ENCODE data around the gene DENND1A.
"Not testable (repeated sequence)": the region's sequence is repeated elsewhere in the genome, so short reads cannot be mapped to it uniquely, and the experiment has no call there.

Gene DENND1A

DNA sequence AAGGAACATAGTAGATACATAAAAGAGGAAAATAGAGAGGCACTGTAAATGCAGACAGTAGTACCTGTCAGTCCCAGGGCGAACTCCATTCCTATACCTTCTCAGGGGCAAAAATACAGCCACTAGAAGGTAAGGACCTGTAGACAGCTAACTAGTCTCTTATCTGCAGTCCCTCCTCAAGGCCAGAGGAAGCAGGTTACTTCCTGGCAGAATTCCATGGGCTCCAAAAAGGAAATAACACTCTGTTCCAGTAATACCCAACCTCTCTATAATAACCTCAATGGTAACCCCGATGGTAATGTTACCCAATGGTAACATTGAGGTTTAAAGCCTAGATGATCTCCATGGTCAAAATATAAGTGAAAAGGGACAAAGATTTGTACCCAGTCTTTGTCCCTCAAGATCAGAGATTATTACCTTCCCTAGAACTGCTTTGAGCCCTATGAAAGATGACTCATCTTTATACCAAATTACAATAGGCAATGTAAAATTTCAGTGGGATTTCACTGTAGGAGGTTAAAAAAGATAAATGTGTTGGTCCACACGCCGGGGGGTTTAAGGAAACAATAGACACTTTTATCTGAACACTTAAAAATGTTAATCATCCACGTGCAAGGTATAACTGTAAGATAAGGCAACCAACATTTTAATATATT is 113.0 kb downstream of the DENND1A start:
- Histone ChIP-seq H3K36me3 (ENCODE audit: control insufficient read depth in 2 of 2, insufficient read depth in 2 of 2, low read length in 2 of 2) (no peaks in the 10 kb centered on the region), H3K9me3 (ENCODE audit: control insufficient read depth in 2 of 2, low read length in 2 of 2) (no peaks in the 10 kb centered on the region), H3K4me1 (ENCODE audit: control insufficient read depth, insufficient read depth, low read length) (no peaks in the 10 kb centered on the region), H3K4me3 (ENCODE audit: low read length in 2 of 2) (no peak overlapping the region), H3K9ac (ENCODE audit: low read length in 2 of 2) (no peak overlapping the region), H3K27ac (ENCODE audit: low read length) (no peak overlapping the region), H3K27me3 (ENCODE audit: control insufficient read depth in 1 of 2, insufficient read depth in 2 of 2, low read length in 2 of 2) (no peaks in the 10 kb centered on the region)

DNA sequence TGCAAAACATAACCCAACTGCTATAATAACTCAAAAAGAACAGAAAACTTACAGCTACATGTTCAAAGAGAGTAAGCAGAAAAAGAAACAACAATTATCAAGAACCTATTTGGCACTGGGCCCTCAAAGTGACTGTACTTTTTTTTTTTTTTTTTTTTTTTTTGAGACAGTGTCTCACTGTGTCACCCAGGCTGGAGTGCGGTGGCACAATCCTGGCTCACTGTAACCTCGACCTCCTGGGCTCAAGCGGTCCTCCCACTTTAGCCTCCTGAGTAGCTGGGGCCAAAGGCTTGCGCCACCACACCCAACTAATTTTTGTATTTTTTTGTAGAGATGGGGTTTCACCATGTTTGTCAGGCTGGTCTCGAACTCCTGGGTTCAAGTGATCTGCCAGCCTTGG is 114.1 kb downstream of the DENND1A start:
- not testable (repeated sequence) for H3K27me3 ChIP-seq (ENCODE audit: control insufficient read depth in 1 of 2, insufficient read depth in 2 of 2, low read length in 2 of 2); H3K9ac ChIP-seq (ENCODE audit: low read length in 2 of 2)

DNA sequence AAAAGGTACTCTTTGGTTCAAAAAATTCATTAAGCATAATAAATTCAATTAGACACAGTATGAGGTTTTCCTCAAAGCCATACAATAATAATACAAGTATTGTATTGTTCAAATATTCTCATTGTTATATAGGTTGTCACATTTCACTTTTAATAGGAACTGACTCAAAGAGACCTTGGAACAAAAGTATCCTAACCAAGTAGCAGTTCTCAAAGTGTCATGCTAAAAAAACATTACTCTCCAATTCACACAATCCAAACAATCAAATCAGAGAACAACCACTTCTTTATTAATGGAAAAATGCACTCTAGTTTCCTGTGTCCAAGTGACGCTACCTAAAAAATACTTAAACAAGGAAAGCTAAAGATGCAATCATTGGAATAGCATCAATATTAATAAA is 115.4 kb downstream of the DENND1A start:
- Histone ChIP-seq H3K9ac (ENCODE audit: low read length in 2 of 2) (no peak overlapping the region), H3K36me3 (ENCODE audit: control insufficient read depth in 2 of 2, insufficient read depth in 2 of 2, low read length in 2 of 2) (no peaks in the 10 kb centered on the region), H3K27me3 (ENCODE audit: control insufficient read depth in 1 of 2, insufficient read depth in 2 of 2, low read length in 2 of 2) (no peaks in the 10 kb centered on the region), H3K27ac (ENCODE audit: low read length) (no peak overlapping the region), H3K4me3 (ENCODE audit: low read length in 2 of 2) (no peak overlapping the region), H3K4me1 (ENCODE audit: control insufficient read depth, insufficient read depth, low read length) (no peaks in the 10 kb centered on the region), H3K9me3 (ENCODE audit: control insufficient read depth in 2 of 2, low read length in 2 of 2) (no peaks in the 10 kb centered on the region)

More for the DNA sequence above, 114.1 kb downstream of the DENND1A start:
- H3K9me3 ChIP-seq (ENCODE audit: control insufficient read depth in 2 of 2, low read length in 2 of 2); H3K36me3 ChIP-seq (ENCODE audit: control insufficient read depth in 2 of 2, insufficient read depth in 2 of 2, low read length in 2 of 2); H3K27ac ChIP-seq (ENCODE audit: low read length); H3K4me3 ChIP-seq (ENCODE audit: low read length in 2 of 2); H3K4me1 ChIP-seq (ENCODE audit: control insufficient read depth, insufficient read depth, low read length): not testable (repeated sequence)

DNA sequence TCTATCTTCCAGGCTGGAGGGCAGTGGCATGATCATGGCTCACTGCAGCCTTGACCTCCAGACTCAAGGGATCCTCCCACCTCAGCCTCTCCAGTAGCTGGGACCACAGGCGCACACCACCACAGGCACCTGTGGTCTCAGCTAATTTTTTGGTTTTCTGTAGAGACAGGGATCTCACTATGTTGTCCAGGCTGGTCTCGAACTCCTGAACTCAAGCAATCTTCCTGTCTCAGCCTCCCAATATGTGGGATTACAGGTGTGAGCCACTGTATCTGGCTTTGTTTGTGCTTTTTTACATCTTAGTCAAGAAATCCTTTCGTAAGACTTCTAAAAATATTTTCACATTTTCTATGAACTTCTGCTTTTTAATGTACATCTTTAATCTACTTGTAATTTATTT is 116.9 kb downstream of the DENND1A start:
- H3K9ac ChIP-seq (ENCODE audit: low read length in 2 of 2): no peak overlapping the region
- no peaks in the 10 kb centered on the region for H3K9me3 ChIP-seq (ENCODE audit: control insufficient read depth in 2 of 2, low read length in 2 of 2)
- H3K4me3 ChIP-seq (ENCODE audit: low read length in 2 of 2): no peak overlapping the region
- no peaks in the 10 kb centered on the region for H3K27me3 ChIP-seq (ENCODE audit: control insufficient read depth in 1 of 2, insufficient read depth in 2 of 2, low read length in 2 of 2)
- H3K27ac ChIP-seq (ENCODE audit: low read length): no peak overlapping the region
- no peaks in the 10 kb centered on the region for H3K4me1 ChIP-seq (ENCODE audit: control insufficient read depth, insufficient read depth, low read length)
- no peaks in the 10 kb centered on the region for H3K36me3 ChIP-seq (ENCODE audit: control insufficient read depth in 2 of 2, insufficient read depth in 2 of 2, low read length in 2 of 2)

DNA sequence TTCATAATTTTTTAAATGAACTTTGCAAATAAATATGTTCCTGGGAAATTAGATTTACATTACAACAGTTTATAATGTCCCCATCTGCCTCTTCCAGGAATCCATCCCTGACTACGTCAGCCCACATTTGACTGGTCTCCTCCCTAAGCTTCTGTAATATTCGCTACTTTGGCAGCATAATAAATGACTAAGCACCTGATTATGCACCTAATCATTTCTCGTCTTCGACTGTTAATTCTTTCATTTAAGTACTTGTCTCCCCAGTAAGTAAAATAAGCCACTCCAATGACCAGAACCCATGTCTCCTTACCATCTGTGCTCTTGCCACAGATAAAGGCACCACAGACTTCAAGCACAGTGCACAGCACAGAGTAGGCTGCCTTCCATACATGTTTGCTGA is 122.7 kb downstream of the DENND1A start:
- H3K9ac ChIP-seq (ENCODE audit: low read length in 2 of 2): no peak overlapping the region
- H3K9me3 ChIP-seq (ENCODE audit: control insufficient read depth in 2 of 2, low read length in 2 of 2): no peaks in the 10 kb centered on the region
- H3K27me3 ChIP-seq (ENCODE audit: control insufficient read depth in 1 of 2, insufficient read depth in 2 of 2, low read length in 2 of 2): no peaks in the 10 kb centered on the region
- no peaks in the 10 kb centered on the region for H3K36me3 ChIP-seq (ENCODE audit: control insufficient read depth in 2 of 2, insufficient read depth in 2 of 2, low read length in 2 of 2)
- no peaks in the 10 kb centered on the region for H3K4me1 ChIP-seq (ENCODE audit: control insufficient read depth, insufficient read depth, low read length)
- no peak overlapping the region for H3K4me3 ChIP-seq (ENCODE audit: low read length in 2 of 2)
- no peak overlapping the region for H3K27ac ChIP-seq (ENCODE audit: low read length)

DNA sequence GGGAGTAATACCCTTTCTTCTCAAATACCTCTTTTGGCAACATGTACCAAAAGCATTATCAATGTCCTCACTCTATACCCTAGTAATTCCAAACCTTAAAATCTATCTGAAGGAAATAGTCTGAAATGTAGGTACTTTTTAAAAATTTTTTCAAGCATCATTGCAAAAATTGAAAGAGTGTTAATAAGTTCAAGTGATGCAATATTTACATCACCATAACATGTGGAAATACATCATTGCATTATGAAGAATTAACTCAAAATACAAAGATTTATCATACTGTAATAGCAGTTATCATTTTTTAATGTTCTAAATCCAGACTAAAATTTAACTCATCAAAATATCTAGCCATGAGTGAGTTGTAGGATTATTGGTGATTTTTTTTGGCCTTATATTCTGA is 123.1 kb downstream of the DENND1A start:
- H3K4me1 ChIP-seq (ENCODE audit: control insufficient read depth, insufficient read depth, low read length): no peaks in the 10 kb centered on the region
- no peaks in the 10 kb centered on the region for H3K36me3 ChIP-seq (ENCODE audit: control insufficient read depth in 2 of 2, insufficient read depth in 2 of 2, low read length in 2 of 2)
- H3K9ac ChIP-seq (ENCODE audit: low read length in 2 of 2): no peak overlapping the region
- H3K27ac ChIP-seq (ENCODE audit: low read length): no peak overlapping the region
- H3K4me3 ChIP-seq (ENCODE audit: low read length in 2 of 2): no peak overlapping the region
- no peaks in the 10 kb centered on the region for H3K9me3 ChIP-seq (ENCODE audit: control insufficient read depth in 2 of 2, low read length in 2 of 2)
- no peaks in the 10 kb centered on the region for H3K27me3 ChIP-seq (ENCODE audit: control insufficient read depth in 1 of 2, insufficient read depth in 2 of 2, low read length in 2 of 2)

DNA sequence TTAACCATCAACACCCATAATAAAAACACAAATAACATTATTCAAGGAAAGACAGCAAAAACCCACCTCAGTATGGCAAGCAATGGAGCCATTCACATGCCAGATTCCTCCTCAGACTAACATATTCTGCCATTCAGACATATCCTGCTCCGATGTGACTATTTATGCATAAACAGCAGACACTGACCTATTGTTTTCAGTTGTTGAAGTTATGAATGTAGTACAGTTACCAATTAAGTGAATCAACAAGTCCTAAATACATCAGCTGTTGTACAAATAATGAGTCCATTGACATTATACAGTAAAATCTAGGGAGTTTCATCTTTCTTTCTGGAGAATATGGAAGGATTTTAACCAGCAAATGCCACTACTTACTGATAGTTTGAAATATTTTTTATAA is 131.7 kb downstream of the DENND1A start:
- Histone ChIP-seq H3K27ac (ENCODE audit: low read length) (no peak overlapping the region), H3K4me1 (ENCODE audit: control insufficient read depth, insufficient read depth, low read length) (no peaks in the 10 kb centered on the region), H3K27me3 (ENCODE audit: control insufficient read depth in 1 of 2, insufficient read depth in 2 of 2, low read length in 2 of 2) (no peaks in the 10 kb centered on the region), H3K4me3 (ENCODE audit: low read length in 2 of 2) (no peak overlapping the region), H3K9me3 (ENCODE audit: control insufficient read depth in 2 of 2, low read length in 2 of 2) (no peaks in the 10 kb centered on the region), H3K36me3 (ENCODE audit: control insufficient read depth in 2 of 2, insufficient read depth in 2 of 2, low read length in 2 of 2) (no peaks in the 10 kb centered on the region), H3K9ac (ENCODE audit: low read length in 2 of 2) (no peak overlapping the region)

DNA sequence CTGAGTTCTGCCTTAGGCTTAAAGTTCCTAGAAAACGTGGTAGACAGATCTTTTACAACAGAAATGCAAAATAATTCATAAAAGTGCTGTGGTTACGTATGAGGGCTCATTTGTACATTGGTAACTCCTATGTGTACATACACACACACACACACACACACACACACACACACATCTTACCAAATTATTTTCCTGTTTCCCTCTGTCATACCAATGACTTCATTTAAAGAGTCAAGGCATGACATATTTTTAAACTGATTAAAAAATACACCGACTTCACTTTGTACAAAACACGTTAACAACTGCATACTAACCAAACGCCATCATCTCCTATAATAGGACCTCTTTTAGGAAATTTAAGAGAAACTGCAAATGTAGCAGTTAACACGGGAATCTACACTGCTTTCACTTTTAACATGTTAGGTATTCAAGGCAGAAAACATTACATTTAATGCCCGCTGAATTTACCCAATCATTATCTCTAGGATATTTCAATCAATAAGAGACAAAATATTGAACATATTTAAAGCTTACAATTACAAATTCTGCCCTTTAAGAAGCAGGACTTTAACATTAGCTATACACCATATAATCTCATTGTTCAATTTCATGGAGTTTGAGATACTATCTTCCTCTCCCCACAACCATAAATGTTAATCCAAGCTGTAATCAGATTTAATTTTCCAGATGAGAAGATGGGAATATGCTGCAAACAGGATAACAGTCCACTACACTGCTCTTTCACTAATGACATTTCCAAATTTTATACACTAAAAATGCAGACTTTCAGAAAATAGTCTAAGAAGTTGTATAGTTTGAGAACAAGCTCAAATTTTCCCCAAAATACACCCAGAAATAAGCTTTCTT is 133.1 kb downstream of the DENND1A start:
- Histone ChIP-seq H3K36me3 (ENCODE audit: control insufficient read depth in 2 of 2, insufficient read depth in 2 of 2, low read length in 2 of 2) (no peaks in the 10 kb centered on the region), H3K4me3 (ENCODE audit: low read length in 2 of 2) (no peak overlapping the region), H3K9ac (ENCODE audit: low read length in 2 of 2) (no peak overlapping the region), H3K27ac (ENCODE audit: low read length) (no peak overlapping the region), H3K4me1 (ENCODE audit: control insufficient read depth, insufficient read depth, low read length) (no peaks in the 10 kb centered on the region), H3K27me3 (ENCODE audit: control insufficient read depth in 1 of 2, insufficient read depth in 2 of 2, low read length in 2 of 2) (no peaks in the 10 kb centered on the region), H3K9me3 (ENCODE audit: control insufficient read depth in 2 of 2, low read length in 2 of 2) (no peaks in the 10 kb centered on the region)

DNA sequence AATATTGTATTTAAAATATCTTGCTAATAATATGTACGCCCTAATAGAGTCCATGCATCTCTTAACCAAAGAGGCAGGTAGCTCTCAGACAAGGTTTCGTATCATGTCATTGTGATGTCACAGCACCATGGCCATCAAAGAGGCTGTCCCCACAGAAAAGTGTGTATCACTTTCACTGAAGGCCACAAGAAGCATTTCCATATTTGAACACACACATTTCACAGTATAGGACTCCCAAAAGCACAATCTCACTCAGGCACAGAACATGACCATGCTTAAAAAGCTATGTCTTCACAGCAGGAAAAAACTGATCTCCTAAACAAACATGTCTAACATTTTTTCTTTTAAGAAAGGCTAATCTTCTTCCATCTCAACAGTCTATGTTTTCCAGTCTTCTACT is 133.8 kb downstream of the DENND1A start:
- H3K4me1 ChIP-seq (ENCODE audit: control insufficient read depth, insufficient read depth, low read length): no peaks in the 10 kb centered on the region
- no peak overlapping the region for H3K27ac ChIP-seq (ENCODE audit: low read length)
- H3K27me3 ChIP-seq (ENCODE audit: control insufficient read depth in 1 of 2, insufficient read depth in 2 of 2, low read length in 2 of 2): no peaks in the 10 kb centered on the region
- no peaks in the 10 kb centered on the region for H3K9me3 ChIP-seq (ENCODE audit: control insufficient read depth in 2 of 2, low read length in 2 of 2)
- H3K4me3 ChIP-seq (ENCODE audit: low read length in 2 of 2): no peak overlapping the region
- no peaks in the 10 kb centered on the region for H3K36me3 ChIP-seq (ENCODE audit: control insufficient read depth in 2 of 2, insufficient read depth in 2 of 2, low read length in 2 of 2)
- no peak overlapping the region for H3K9ac ChIP-seq (ENCODE audit: low read length in 2 of 2)

DNA sequence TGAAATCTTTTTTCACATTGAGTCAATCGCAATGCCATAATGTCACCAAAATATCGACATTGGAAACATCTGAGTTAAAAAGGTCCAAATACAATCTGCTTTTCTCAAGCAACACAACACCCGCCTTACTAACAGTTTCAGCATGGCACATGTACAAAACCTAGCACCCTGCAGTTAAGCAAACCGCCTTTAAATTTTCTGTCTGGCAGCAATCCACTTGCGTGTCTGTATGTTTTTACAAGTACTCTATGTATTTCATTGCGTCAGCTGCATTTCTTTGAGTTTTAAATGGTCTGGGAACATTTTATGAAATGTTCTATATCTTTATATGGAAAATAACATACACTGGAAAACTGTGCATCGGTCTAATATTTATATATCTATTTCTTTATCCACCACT is 134.6 kb downstream of the DENND1A start:
- H3K9me3 ChIP-seq (ENCODE audit: control insufficient read depth in 2 of 2, low read length in 2 of 2): no peaks in the 10 kb centered on the region
- H3K4me1 ChIP-seq (ENCODE audit: control insufficient read depth, insufficient read depth, low read length): no peaks in the 10 kb centered on the region
- no peaks in the 10 kb centered on the region for H3K27me3 ChIP-seq (ENCODE audit: control insufficient read depth in 1 of 2, insufficient read depth in 2 of 2, low read length in 2 of 2)

DNA sequence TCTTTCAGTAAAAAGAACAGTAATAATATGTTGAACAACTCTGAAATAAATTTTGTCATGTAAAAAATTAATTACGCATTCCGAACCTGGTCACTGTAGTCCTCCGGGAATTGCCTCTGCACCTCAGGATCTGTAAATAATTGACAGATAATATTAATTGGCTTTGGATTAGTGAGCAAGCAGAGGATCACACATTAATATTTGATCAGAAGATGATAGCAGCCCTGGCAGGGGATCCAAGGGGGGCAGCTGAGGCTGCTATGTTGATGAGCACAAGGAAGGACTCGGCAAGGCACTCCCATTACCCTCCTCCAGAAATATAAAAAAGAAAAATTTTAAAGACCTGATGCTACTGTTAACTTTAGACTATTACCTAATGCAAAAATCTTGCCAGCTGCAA is 137.4 kb downstream of the DENND1A start:
- no peak overlapping the region for H3K9ac ChIP-seq (ENCODE audit: low read length in 2 of 2)
- H3K27me3 ChIP-seq (ENCODE audit: control insufficient read depth in 1 of 2, insufficient read depth in 2 of 2, low read length in 2 of 2): no peaks in the 10 kb centered on the region
- no peaks in the 10 kb centered on the region for H3K9me3 ChIP-seq (ENCODE audit: control insufficient read depth in 2 of 2, low read length in 2 of 2)
- H3K27ac ChIP-seq (ENCODE audit: low read length): no peak overlapping the region
- no peak overlapping the region for H3K4me3 ChIP-seq (ENCODE audit: low read length in 2 of 2)
- peaks cover 0 to 2% of the 10 kb centered on the region in 2 donors for H3K36me3 ChIP-seq (ENCODE audit: control insufficient read depth in 2 of 2, insufficient read depth in 2 of 2, low read length in 2 of 2)
- no peaks in the 10 kb centered on the region for H3K4me1 ChIP-seq (ENCODE audit: control insufficient read depth, insufficient read depth, low read length)

More for the DNA sequence above, 134.6 kb downstream of the DENND1A start:
- no peak overlapping the region for H3K9ac ChIP-seq (ENCODE audit: low read length in 2 of 2)
- no peak overlapping the region for H3K4me3 ChIP-seq (ENCODE audit: low read length in 2 of 2)
- peaks cover 0 to 2% of the 10 kb centered on the region in 2 donors for H3K36me3 ChIP-seq (ENCODE audit: control insufficient read depth in 2 of 2, insufficient read depth in 2 of 2, low read length in 2 of 2)
- H3K27ac ChIP-seq (ENCODE audit: low read length): no peak overlapping the region
